ES-I3 (cell line): ENCODE measurements around the gene OR11A1.

Source experiments
- H3K36me3 ChIP-seq: 2 replicates; pipeline ENCODE4 v1.6.1; 2013; ENCODE audit warnings: mild to moderate bottlenecking, low read length, control low read depth, moderate library complexity; ENCODE audit not compliant: insufficient read depth
- H3K4me1 ChIP-seq: 2 replicates; pipeline ENCODE4 v1.6.1; 2013; ENCODE audit warnings: mild to moderate bottlenecking, control low read depth, low read length; ENCODE audit not compliant: insufficient read depth
- H3K9ac ChIP-seq: 2 replicates; pipeline ENCODE4 v1.6.1; 2013; ENCODE audit warnings: low read depth, mild to moderate bottlenecking, low read length, moderate library complexity
- H3K9me3 ChIP-seq: 2 replicates; pipeline ENCODE4 v1.6.1; 2013; ENCODE audit warnings: mild to moderate bottlenecking, low read length, moderate library complexity; ENCODE audit not compliant: control insufficient read depth, insufficient read depth

OR11A1 gene

GRCh38 chr6:29399525-29399924 is 57.3 kb downstream of the OR11A1 start:
- Histone ChIP-seq H3K9me3 (no peaks in the 10 kb centered on the region), H3K9ac (no peak overlapping the region), H3K4me1 (no peaks in the 10 kb centered on the region), H3K36me3 (no peaks in the 10 kb centered on the region)

- Histone ChIP-seq H3K9me3 (no peaks in the 10 kb centered on the region), H3K4me1 (no peaks in the 10 kb centered on the region), H3K9ac (no peak within 1 kb of the TSS), H3K36me3 (no peaks in the 10 kb centered on the region)
Measured at GRCh38 chr6:29395331-29395730, 61.5 kb downstream of the OR11A1 start, which contains the start of gene OR12D2. Gene OR12D2, plus strand, starts transcription at chr6:29395631. Its CDS starts 1,069 bp downstream, at chr6:29396700.

- Histone ChIP-seq H3K9me3 (no peaks in the 10 kb centered on the region), H3K4me1 (no peaks in the 10 kb centered on the region), H3K9ac (no peak overlapping the region), H3K36me3 (no peaks in the 10 kb centered on the region)
Measured at GRCh38 chr6:29388533-29388932, 68.3 kb downstream of the OR11A1 start.

GRCh38 chr6:29376003-29376402 is 80.9 kb downstream of the OR11A1 start:
- Histone ChIP-seq H3K9me3 (no peaks in the 10 kb centered on the region), H3K4me1 (no peaks in the 10 kb centered on the region), H3K9ac (no peak overlapping the region), H3K36me3 (no peaks in the 10 kb centered on the region)
